WTC11 (cell line): ENCODE results near the gene ENG. TPM values are rescaled to one million over a fixed set of nuclear protein-coding genes. Genes with fewer than 3 reads are reported as not detected.

Source experiments
- ATAC-seq: fragments of 200-7000 bp; cut with Tn5 transposase; 2 replicates; pipeline ENCODE4 v1.10.0; 2021; ENCODE audit warnings: mild to moderate bottlenecking, moderate library complexity
- CTCF ChIA-PET: fragments of 300-600 bp; sonication (Branson Sonifier 250); formaldehyde crosslinking; loops from one replicate; lab custom pipeline; 2021; ENCODE audit warnings: antibody characterized with exemption; lab: Charles Lee
- POLR2A ChIA-PET: fragments of 350-600 bp; sonication (Branson Sonifier 250); formaldehyde crosslinking; loops from one replicate; lab custom pipeline; 2021; ENCODE audit warnings: antibody characterized with exemption; lab: Charles Lee
- DNase-seq: peaks from one replicate; pipeline ENCODE4 v3.0.0; 2021; ENCODE audit warnings: low spot score
- H3K27ac Mint-ChIP-seq: 2 replicates; pipeline ENCODE4 v1.8.0; 2021; ENCODE audit warnings: mixed read lengths
- H3K27me3 Mint-ChIP-seq: 2 replicates; pipeline ENCODE4 v1.8.0; 2021; ENCODE audit warnings: low read depth, mild to moderate bottlenecking, moderate library complexity, mixed read lengths
- H3K36me3 Mint-ChIP-seq: 2 replicates; pipeline ENCODE4 v1.8.0; 2021; ENCODE audit warnings: mixed read lengths
- H3K4me1 Mint-ChIP-seq: 2 replicates; pipeline ENCODE4 v1.8.0; 2022; ENCODE audit warnings: mixed read lengths
- H3K4me3 Mint-ChIP-seq: 2 replicates; pipeline ENCODE4 v1.8.0; 2021; ENCODE audit warnings: mild to moderate bottlenecking, moderate library complexity, mixed read lengths
- H3K9me3 Mint-ChIP-seq: 2 replicates; pipeline ENCODE4 v1.8.0; 2021; ENCODE audit warnings: mixed read lengths
- CREM ChIP-seq: sonication (generic); formaldehyde crosslinking; IDR thresholded peaks from 2 replicates; pipeline ENCODE4 v1.8.1; 2022; ENCODE audit warnings: mild to moderate bottlenecking, missing genetic modification reagents, moderate library complexity
- GTF2I ChIP-seq: fragments of 250-450 bp; sonication (Bioruptor Pico); conservative IDR thresholded peaks from 2 replicates; pipeline ENCODE4 v1.4.0; 2021; ENCODE audit warnings: mild to moderate bottlenecking
- HMGA2 ChIP-seq: fragments of 250-450 bp; sonication (Bioruptor Pico); IDR thresholded peaks from 2 replicates; pipeline ENCODE4 v1.4.0; 2021; ENCODE audit warnings: mild to moderate bottlenecking, moderate library complexity
- NFYB ChIP-seq: sonication (generic); formaldehyde crosslinking; conservative IDR thresholded peaks from 2 replicates; pipeline ENCODE4 v1.8.0; 2022; ENCODE audit warnings: low read depth, missing genetic modification reagents
- RORB ChIP-seq: fragments of 250-450 bp; sonication (Bioruptor Pico); IDR thresholded peaks from 2 replicates; pipeline ENCODE4 v1.9.0; 2021; ENCODE audit warnings: mild to moderate bottlenecking
- SP1 ChIP-seq: sonication (generic); formaldehyde crosslinking; conservative IDR thresholded peaks from 2 replicates; pipeline ENCODE4 v1.8.1; 2022; ENCODE audit warnings: missing genetic modification reagents
- TEAD4 ChIP-seq: sonication (generic); formaldehyde crosslinking; IDR thresholded peaks from 2 replicates; pipeline ENCODE4 v1.8.0; 2022; ENCODE audit warnings: mild to moderate bottlenecking, missing genetic modification reagents
- ZNF121 ChIP-seq: sonication (generic); formaldehyde crosslinking; IDR thresholded peaks from 2 replicates; pipeline ENCODE4 v1.8.0; 2023; ENCODE audit warnings: missing genetic modification reagents
- ZNF232 ChIP-seq: sonication (generic); formaldehyde crosslinking; IDR thresholded peaks from 2 replicates; pipeline ENCODE4 v1.8.0; 2022; ENCODE audit warnings: mild to moderate bottlenecking, missing genetic modification reagents
- total RNA-seq: library from RNA; stranded (reverse); gene quantifications from 3 replicates; pipeline ENCODE4 v1.2.3, GENCODE V29; 2021
- TF ChIP-seq, protein P1 (sequence below): fragments of 250-450 bp; sonication (Bioruptor Pico); IDR thresholded peaks from 2 replicates; pipeline ENCODE4 v1.9.0; 2021; ENCODE audit warnings: mild to moderate bottlenecking, borderline replicate concordance
- TF ChIP-seq, protein P2 (sequence below): sonication (generic); formaldehyde crosslinking; IDR thresholded peaks from 2 replicates; pipeline ENCODE4 v1.8.1; 2022; ENCODE audit warnings: mild to moderate bottlenecking, missing genetic modification reagents, moderate library complexity, borderline replicate concordance
- TF ChIP-seq, protein P3 (sequence below): sonication (generic); formaldehyde crosslinking; conservative IDR thresholded peaks from 2 replicates; pipeline ENCODE4 v1.8.1; 2022; ENCODE audit warnings: mild to moderate bottlenecking, missing genetic modification reagents
- TF ChIP-seq, protein P4 (sequence below): sonication (generic); formaldehyde crosslinking; IDR thresholded peaks from 2 replicates; pipeline ENCODE4 v1.8.0; 2023; ENCODE audit warnings: missing genetic modification reagents
- TF ChIP-seq, protein P5 (sequence below): fragments of 250-450 bp; sonication (Bioruptor Pico); IDR thresholded peaks from 2 replicates; pipeline ENCODE4 v1.8.0; 2021; ENCODE audit warnings: mild to moderate bottlenecking
- TF ChIP-seq, protein P6 (sequence below): sonication (generic); formaldehyde crosslinking; IDR thresholded peaks from 2 replicates; pipeline ENCODE4 v1.8.0; 2023; ENCODE audit warnings: missing genetic modification reagents, mild to moderate bottlenecking, borderline replicate concordance

The ENG gene
- total RNA-seq, 1 experiment from 2014 or later: 4.4 TPM

DNA sequence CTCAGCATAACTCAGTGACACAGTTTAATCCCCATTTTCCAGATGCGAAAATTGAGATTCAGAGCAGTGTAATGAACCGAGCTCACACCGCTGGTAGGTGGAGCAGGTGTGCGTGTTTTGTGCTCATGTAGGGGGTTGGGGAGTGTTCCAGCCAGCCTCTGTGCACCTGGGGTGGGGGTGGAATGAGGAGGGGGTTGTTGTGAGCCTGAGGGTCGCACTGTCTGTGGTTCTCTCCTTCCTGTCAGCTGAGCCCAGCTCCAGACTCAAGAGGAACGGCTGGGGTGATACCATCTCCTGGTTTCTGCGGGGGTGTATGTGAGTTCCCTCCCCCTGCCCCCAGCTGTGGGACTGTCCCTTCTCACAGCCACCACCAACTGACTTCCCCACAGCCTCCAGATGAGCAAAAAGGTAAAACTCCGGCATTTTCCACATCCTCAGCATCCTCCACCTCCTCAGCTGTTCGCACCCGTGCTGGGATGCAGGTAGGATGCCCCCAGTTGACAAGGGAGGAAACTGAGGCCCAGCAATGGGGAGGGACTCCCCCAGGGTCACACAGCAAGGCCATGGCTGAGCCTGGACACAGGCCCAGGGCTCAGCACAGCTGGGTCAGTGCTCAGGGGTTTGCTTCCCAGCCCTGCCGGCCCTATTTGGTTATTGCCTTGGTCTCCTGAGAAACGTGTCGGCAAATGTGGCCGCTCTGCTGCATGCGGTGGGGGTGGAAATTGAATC, 78.1 kb downstream of the ENG start:
- Mint-ChIP-seq H3K27me3 (no peaks in the 10 kb centered on the region), H3K9me3 (no peaks in the 10 kb centered on the region), H3K27ac (no peak overlapping the region), H3K36me3 (no peaks in the 10 kb centered on the region), H3K4me1 (peaks cover 23% of the 10 kb centered on the region), H3K4me3 (no peak overlapping the region)
- TF ChIP-seq CREM (CRISPR knock-in tag): no peak
- TF ChIP-seq, protein P1, sequence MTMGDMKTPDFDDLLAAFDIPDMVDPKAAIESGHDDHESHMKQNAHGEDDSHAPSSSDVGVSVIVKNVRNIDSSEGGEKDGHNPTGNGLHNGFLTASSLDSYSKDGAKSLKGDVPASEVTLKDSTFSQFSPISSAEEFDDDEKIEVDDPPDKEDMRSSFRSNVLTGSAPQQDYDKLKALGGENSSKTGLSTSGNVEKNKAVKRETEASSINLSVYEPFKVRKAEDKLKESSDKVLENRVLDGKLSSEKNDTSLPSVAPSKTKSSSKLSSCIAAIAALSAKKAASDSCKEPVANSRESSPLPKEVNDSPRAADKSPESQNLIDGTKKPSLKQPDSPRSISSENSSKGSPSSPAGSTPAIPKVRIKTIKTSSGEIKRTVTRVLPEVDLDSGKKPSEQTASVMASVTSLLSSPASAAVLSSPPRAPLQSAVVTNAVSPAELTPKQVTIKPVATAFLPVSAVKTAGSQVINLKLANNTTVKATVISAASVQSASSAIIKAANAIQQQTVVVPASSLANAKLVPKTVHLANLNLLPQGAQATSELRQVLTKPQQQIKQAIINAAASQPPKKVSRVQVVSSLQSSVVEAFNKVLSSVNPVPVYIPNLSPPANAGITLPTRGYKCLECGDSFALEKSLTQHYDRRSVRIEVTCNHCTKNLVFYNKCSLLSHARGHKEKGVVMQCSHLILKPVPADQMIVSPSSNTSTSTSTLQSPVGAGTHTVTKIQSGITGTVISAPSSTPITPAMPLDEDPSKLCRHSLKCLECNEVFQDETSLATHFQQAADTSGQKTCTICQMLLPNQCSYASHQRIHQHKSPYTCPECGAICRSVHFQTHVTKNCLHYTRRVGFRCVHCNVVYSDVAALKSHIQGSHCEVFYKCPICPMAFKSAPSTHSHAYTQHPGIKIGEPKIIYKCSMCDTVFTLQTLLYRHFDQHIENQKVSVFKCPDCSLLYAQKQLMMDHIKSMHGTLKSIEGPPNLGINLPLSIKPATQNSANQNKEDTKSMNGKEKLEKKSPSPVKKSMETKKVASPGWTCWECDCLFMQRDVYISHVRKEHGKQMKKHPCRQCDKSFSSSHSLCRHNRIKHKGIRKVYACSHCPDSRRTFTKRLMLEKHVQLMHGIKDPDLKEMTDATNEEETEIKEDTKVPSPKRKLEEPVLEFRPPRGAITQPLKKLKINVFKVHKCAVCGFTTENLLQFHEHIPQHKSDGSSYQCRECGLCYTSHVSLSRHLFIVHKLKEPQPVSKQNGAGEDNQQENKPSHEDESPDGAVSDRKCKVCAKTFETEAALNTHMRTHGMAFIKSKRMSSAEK: 0 out of 2 replicates have a peak, but pooled peaks have one; percentile 42
- ChIA-PET POLR2A (no interaction called here), CTCF (interaction anchor here (1.0 to 1.9 kb wide), 7 partner anchors 8 to 198 kb away, joined by 3 to 14 read pairs (median 4); partner anchors contain the start of genes CDK9 and TOR2A)
- DNase-seq: peak; percentile 73
- peak; percentile 19 for ATAC-seq

DNA sequence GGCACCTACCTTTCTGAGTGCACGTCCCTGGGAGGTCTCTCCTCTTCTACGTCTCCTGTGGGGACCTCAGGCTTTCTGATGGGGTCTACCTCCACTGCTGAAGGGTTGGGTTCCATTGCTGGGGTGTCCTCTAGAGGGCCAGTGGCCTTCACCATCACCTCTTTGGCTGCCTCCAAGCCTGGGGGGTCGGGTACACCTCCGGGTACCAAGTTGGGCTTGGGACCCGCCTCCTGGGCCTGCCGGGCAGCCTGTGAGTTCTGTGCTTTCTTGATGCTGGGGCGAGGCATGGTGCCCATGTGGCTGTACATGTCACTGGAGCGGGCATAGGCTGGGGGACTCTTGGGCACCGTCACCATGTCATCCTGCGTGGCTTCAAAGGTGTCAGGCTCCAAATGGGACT, 80.5 kb downstream of the ENG start:
- H3K9me3 Mint-ChIP-seq: no peaks in the 10 kb centered on the region
- H3K27ac Mint-ChIP-seq: no peak overlapping the region
- ATAC-seq (no peak), DNase-seq (no peak)
- no peak overlapping the region for H3K4me3 Mint-ChIP-seq
- ChIA-PET CTCF (interaction anchor here (1.0 kb wide), 1 partner anchor 39 kb away, joined by 4 read pairs; the partner anchor contains the start of gene TOR2A), POLR2A (no interaction called here)
- TF ChIP-seq, protein P2, sequence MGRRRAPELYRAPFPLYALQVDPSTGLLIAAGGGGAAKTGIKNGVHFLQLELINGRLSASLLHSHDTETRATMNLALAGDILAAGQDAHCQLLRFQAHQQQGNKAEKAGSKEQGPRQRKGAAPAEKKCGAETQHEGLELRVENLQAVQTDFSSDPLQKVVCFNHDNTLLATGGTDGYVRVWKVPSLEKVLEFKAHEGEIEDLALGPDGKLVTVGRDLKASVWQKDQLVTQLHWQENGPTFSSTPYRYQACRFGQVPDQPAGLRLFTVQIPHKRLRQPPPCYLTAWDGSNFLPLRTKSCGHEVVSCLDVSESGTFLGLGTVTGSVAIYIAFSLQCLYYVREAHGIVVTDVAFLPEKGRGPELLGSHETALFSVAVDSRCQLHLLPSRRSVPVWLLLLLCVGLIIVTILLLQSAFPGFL (CRISPR knock-in tag): no peak
- TF ChIP-seq GTF2I (CRISPR knock-in tag) (no peak), ZNF121 (no peak), NFYB (CRISPR knock-in tag) (no peak)
- TF ChIP-seq, protein P3, sequence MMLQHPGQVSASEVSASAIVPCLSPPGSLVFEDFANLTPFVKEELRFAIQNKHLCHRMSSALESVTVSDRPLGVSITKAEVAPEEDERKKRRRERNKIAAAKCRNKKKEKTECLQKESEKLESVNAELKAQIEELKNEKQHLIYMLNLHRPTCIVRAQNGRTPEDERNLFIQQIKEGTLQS (CRISPR knock-in tag): no peak
- TF ChIP-seq, protein P4, sequence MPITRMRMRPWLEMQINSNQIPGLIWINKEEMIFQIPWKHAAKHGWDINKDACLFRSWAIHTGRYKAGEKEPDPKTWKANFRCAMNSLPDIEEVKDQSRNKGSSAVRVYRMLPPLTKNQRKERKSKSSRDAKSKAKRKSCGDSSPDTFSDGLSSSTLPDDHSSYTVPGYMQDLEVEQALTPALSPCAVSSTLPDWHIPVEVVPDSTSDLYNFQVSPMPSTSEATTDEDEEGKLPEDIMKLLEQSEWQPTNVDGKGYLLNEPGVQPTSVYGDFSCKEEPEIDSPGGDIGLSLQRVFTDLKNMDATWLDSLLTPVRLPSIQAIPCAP (CRISPR knock-in tag): no peak
- peaks cover 7% of the 10 kb centered on the region for H3K27me3 Mint-ChIP-seq
- H3K36me3 Mint-ChIP-seq: no peaks in the 10 kb centered on the region
- peaks cover 29% of the 10 kb centered on the region for H3K4me1 Mint-ChIP-seq

DNA sequence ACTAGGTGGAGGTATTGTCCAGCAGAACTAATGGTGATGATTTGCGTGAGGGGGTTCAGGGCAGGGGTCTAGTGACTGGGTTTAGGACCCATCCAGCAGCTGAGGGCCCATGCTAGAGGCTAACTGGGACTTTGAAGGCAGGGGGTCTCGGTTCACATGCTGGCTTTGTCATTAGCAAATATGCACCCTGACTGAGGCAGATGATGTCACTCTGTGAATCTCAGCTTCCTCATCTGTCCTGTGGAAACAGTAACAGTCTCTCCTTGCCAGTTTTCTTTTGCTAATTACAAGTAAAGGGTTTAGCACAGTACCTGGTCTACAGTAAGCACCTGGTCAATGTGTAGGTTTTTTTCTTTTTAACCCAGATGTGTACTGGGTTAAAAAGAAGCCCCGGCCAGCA, 81.2 kb downstream of the ENG start:
- ATAC-seq (no peak), DNase-seq (no peak)
- Mint-ChIP-seq H3K27me3 (peaks cover 7% of the 10 kb centered on the region), H3K9me3 (no peaks in the 10 kb centered on the region), H3K27ac (no peak overlapping the region), H3K4me1 (peaks cover 31% of the 10 kb centered on the region), H3K4me3 (no peak overlapping the region), H3K36me3 (no peaks in the 10 kb centered on the region)
- ChIA-PET POLR2A (no interaction called here), CTCF (interaction anchor here (0.7 to 1.0 kb wide), 2 partner anchors 9 to 38 kb away, joined by 3 to 4 read pairs; partner anchors contain the start of gene TOR2A)
- TF ChIP-seq HMGA2 (CRISPR knock-in tag) (no peak), ZNF121 (no peak)
- TF ChIP-seq, all 79 proteins: peak for 0

DNA sequence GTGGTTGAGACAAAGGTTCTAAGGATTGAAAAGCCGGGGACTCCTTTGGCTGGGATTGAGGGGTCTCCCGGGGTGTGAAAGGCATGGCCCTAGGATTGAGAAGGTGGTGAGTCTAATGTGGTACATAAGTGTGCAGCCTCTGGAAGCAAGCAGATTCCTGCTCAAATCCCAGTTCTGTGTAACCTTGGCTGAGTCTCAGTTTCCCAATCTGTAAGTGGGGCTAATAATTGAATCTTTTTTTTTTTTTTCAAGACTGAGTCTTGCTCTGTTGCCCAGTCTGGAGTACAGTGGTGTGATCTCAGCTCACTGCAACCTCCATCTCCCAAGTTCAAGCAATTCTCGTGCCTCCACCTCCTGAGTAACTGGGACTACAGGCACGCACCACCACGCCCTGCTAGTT, 81.9 kb downstream of the ENG start:
- POLR2A ChIA-PET: interaction anchor here (0.6 to 2.1 kb wide), 2 partner anchors 10 to 30 kb away, joined by 3 to 12 read pairs; no protein-coding TSS in a partner anchor
- TF ChIP-seq NFYB (CRISPR knock-in tag) (no peak), ZNF232 (CRISPR knock-in tag) (no peak), SP1 (no peak), TEAD4 (CRISPR knock-in tag) (no peak), RORB (CRISPR knock-in tag) (no peak)
- TF ChIP-seq, protein P5, sequence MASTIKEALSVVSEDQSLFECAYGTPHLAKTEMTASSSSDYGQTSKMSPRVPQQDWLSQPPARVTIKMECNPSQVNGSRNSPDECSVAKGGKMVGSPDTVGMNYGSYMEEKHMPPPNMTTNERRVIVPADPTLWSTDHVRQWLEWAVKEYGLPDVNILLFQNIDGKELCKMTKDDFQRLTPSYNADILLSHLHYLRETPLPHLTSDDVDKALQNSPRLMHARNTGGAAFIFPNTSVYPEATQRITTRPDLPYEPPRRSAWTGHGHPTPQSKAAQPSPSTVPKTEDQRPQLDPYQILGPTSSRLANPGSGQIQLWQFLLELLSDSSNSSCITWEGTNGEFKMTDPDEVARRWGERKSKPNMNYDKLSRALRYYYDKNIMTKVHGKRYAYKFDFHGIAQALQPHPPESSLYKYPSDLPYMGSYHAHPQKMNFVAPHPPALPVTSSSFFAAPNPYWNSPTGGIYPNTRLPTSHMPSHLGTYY (CRISPR knock-in tag): no peak
- TF ChIP-seq, protein P6, sequence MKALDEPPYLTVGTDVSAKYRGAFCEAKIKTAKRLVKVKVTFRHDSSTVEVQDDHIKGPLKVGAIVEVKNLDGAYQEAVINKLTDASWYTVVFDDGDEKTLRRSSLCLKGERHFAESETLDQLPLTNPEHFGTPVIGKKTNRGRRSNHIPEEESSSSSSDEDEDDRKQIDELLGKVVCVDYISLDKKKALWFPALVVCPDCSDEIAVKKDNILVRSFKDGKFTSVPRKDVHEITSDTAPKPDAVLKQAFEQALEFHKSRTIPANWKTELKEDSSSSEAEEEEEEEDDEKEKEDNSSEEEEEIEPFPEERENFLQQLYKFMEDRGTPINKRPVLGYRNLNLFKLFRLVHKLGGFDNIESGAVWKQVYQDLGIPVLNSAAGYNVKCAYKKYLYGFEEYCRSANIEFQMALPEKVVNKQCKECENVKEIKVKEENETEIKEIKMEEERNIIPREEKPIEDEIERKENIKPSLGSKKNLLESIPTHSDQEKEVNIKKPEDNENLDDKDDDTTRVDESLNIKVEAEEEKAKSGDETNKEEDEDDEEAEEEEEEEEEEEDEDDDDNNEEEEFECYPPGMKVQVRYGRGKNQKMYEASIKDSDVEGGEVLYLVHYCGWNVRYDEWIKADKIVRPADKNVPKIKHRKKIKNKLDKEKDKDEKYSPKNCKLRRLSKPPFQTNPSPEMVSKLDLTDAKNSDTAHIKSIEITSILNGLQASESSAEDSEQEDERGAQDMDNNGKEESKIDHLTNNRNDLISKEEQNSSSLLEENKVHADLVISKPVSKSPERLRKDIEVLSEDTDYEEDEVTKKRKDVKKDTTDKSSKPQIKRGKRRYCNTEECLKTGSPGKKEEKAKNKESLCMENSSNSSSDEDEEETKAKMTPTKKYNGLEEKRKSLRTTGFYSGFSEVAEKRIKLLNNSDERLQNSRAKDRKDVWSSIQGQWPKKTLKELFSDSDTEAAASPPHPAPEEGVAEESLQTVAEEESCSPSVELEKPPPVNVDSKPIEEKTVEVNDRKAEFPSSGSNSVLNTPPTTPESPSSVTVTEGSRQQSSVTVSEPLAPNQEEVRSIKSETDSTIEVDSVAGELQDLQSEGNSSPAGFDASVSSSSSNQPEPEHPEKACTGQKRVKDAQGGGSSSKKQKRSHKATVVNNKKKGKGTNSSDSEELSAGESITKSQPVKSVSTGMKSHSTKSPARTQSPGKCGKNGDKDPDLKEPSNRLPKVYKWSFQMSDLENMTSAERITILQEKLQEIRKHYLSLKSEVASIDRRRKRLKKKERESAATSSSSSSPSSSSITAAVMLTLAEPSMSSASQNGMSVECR (CRISPR knock-in tag): no peak

More for the DNA sequence above, 81.9 kb downstream of the ENG start:
- CTCF ChIA-PET: interaction anchor here (3.2 kb wide), 1 partner anchor 38 kb away, joined by 54 read pairs; the partner anchor contains the start of gene TOR2A
- no peak for ATAC-seq
- Mint-ChIP-seq H3K4me3 (no peak overlapping the region), H3K9me3 (no peaks in the 10 kb centered on the region), H3K27me3 (peaks cover 7% of the 10 kb centered on the region), H3K4me1 (peaks cover 33% of the 10 kb centered on the region), H3K27ac (no peak overlapping the region), H3K36me3 (no peaks in the 10 kb centered on the region)
- DNase-seq: no peak
